ENCODE results near the gene ENSA. TPM values are rescaled to one million over a fixed set of nuclear protein-coding genes. Genes with fewer than 3 reads are reported as not detected.
"Not testable (repeated sequence)": the region's sequence is repeated elsewhere in the genome, so short reads cannot be mapped to it uniquely, and the experiment has no call there.

Gene ENSA
- total RNA-seq, 1 experiment from 2014 or later, result 194 TPM

DNA sequence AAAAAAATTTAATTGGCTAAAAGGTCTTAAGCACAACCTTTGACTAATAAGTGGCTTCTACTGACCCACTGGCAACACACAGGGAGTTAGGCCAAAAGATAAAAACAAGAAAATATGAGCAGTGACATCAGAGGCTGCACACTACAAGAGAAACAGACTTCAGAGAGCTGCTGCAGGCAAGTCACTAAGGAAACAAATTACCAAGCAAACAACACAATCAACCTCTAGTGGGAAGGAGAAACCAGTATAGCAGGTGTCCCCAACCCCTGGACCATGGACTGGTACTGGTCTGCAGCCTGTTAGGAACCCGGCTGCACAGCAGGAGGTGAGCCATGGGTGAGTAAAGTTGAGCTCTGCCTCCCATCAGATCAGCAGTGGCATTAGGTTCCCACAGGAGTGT is 20.8 kb upstream of the ENSA start:
- TF ChIP-seq, protein P1, sequence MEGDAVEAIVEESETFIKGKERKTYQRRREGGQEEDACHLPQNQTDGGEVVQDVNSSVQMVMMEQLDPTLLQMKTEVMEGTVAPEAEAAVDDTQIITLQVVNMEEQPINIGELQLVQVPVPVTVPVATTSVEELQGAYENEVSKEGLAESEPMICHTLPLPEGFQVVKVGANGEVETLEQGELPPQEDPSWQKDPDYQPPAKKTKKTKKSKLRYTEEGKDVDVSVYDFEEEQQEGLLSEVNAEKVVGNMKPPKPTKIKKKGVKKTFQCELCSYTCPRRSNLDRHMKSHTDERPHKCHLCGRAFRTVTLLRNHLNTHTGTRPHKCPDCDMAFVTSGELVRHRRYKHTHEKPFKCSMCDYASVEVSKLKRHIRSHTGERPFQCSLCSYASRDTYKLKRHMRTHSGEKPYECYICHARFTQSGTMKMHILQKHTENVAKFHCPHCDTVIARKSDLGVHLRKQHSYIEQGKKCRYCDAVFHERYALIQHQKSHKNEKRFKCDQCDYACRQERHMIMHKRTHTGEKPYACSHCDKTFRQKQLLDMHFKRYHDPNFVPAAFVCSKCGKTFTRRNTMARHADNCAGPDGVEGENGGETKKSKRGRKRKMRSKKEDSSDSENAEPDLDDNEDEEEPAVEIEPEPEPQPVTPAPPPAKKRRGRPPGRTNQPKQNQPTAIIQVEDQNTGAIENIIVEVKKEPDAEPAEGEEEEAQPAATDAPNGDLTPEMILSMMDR (conservative IDR thresholded peaks at IDR 0.05; ENCODE audit: low read depth, low read length), result no peak
- no peak for TF ChIP-seq EZH2 (IDR thresholded peaks at IDR 0.05; ENCODE audit: low read length, unreplicated experiment)
- TF ChIP-seq EZH2phosphoT487 (IDR thresholded peaks at IDR 0.05; ENCODE audit: borderline replicate concordance, low read length), result no peak
- CTCF ChIA-PET, result no interaction called here
- Histone ChIP-seq H3K9ac (ENCODE audit: low read length) (no peak overlapping the region), H3K27ac (ENCODE audit: low read length) (peak overlapping the region; percentile 68), H3K9me3 (ENCODE audit: low read length) (no peaks in the 10 kb centered on the region), H4K20me1 (ENCODE audit: low read length) (no peaks in the 10 kb centered on the region), H3K36me3 (ENCODE audit: low read depth, low read length) (peaks cover 21% of the 10 kb centered on the region), H3K4me3 (ENCODE audit: low read length) (no peak overlapping the region), H3K9me2 (replicated peaks; ENCODE audit: low read length) (no peaks in the 10 kb centered on the region), H3F3A (ENCODE audit: low read length, unreplicated experiment) (no peaks in the 10 kb centered on the region), H3K4me2 (ENCODE audit: low read length) (no peak overlapping the region), H2AFZ (ENCODE audit: low read length) (no peak overlapping the region), H3K79me2 (ENCODE audit: low read length) (no peaks in the 10 kb centered on the region), H3K4me1 (ENCODE audit: insufficient read depth, low read length) (peaks cover 7% of the 10 kb centered on the region; the same call in 1 of the 2 replicates), H3K27me3 (ENCODE audit: low read length) (no peaks in the 10 kb centered on the region)
- POLR2A ChIA-PET (ENCODE audit: unreplicated experiment), result interaction anchor here (0.7 to 1.2 kb wide), 2 partner anchors 20 to 88 kb away, joined by 4 to 5 read pairs; partner anchors contain the start of gene ENSA
- no TSS peak for BruUV-seq (replicated peaks)
- intact Hi-C loops (cut with micrococcal nuclease), result no loop called here
- DNase-seq, result peak; percentile 66
- ATAC-seq, result peak; percentile 71

DNA sequence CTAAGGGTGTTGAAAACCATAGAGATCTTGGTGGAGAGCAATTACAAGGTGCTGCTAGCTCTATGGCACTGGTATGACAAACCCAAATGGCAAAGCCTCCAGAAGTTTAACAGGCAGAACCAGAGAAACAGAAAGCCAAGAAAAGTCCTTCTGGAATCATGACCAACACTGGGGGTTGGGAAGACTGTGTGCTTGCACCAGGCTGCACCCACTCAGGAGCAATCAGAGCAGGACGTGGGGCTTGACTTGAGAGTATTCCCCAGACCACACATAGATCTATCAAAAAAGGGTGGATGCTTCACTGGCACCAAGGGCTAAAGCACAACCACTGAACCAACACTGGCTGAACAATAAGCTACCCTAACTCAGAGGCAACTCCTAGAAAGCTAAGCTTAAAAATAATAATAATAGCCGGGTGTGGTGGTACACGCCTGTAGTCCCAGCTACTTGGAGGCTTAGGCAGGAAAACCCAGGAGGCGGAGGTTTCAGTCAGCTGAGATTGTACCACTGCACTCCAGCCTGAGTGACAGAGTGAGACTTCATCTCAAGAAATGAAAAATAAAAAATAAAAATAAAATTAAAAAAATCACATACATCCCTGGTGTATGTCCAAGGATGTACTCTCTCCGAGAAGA is 20.1 kb upstream of the ENSA start:
- Histone ChIP-seq H3K9me3 (ENCODE audit: low read length) (no peaks in the 10 kb centered on the region), H3K4me1 (ENCODE audit: insufficient read depth, low read length) (peaks cover 7% of the 10 kb centered on the region; the same call in 1 of the 2 replicates), H4K20me1 (ENCODE audit: low read length) (no peaks in the 10 kb centered on the region), H3K4me3 (ENCODE audit: low read length) (no peak overlapping the region), H3F3A (ENCODE audit: low read length, unreplicated experiment) (no peaks in the 10 kb centered on the region), H3K9ac (ENCODE audit: low read length) (no peak overlapping the region), H3K79me2 (ENCODE audit: low read length) (no peaks in the 10 kb centered on the region), H3K9me2 (replicated peaks; ENCODE audit: low read length) (no peaks in the 10 kb centered on the region), H3K27me3 (ENCODE audit: low read length) (no peaks in the 10 kb centered on the region), H3K36me3 (ENCODE audit: low read depth, low read length) (peaks cover 21% of the 10 kb centered on the region), H3K27ac (ENCODE audit: low read length) (peak overlapping the region; percentile 41), H2AFZ (ENCODE audit: low read length) (no peak overlapping the region), H3K4me2 (ENCODE audit: low read length) (no peak overlapping the region)
- BruUV-seq (replicated peaks), result no TSS peak
- ChIA-PET CTCF (no interaction called here), POLR2A (ENCODE audit: unreplicated experiment) (interaction anchor here (1.2 kb wide), 1 partner anchor 20 kb away, joined by 5 read pairs; the partner anchor contains the start of gene ENSA)
- DNase-seq (no peak), ATAC-seq (no peak)
- no peak for TF ChIP-seq EZH2phosphoT487 (IDR thresholded peaks at IDR 0.05; ENCODE audit: borderline replicate concordance, low read length)
- TF ChIP-seq, protein P1 (conservative IDR thresholded peaks at IDR 0.05; ENCODE audit: low read depth, low read length), result no peak
- no peak for TF ChIP-seq EZH2 (IDR thresholded peaks at IDR 0.05; ENCODE audit: low read length, unreplicated experiment)
- intact Hi-C loops (cut with micrococcal nuclease), result no loop called here

DNA sequence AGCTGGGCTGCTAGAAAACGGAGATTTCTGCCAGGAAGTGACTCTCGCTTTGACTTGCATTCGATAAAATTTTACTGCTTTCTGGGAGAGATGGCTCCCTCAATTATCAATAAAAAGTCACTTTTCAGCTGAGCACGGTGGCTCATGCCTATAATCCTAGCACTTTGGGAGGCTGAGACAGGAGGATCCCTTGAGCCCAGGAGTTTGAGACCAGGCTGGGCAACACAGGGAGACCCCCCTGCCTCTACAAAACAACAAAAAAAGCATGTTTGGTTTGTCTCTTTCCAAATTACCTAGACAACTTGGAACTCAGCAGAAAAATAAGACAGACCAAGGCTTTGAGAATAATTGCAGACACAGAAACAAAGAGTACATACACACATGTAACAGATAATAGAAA is 12.9 kb upstream of the ENSA start:
- Histone ChIP-seq H3K4me2 (ENCODE audit: low read length) (no peak overlapping the region), H3K9me2 (replicated peaks; ENCODE audit: low read length) (no peaks in the 10 kb centered on the region), H3K4me1 (ENCODE audit: insufficient read depth, low read length) (no peaks in the 10 kb centered on the region), H3K27me3 (ENCODE audit: low read length) (no peaks in the 10 kb centered on the region), H4K20me1 (ENCODE audit: low read length) (no peaks in the 10 kb centered on the region), H2AFZ (ENCODE audit: low read length) (no peak overlapping the region), H3F3A (ENCODE audit: low read length, unreplicated experiment) (no peaks in the 10 kb centered on the region), H3K9ac (ENCODE audit: low read length) (no peak overlapping the region), H3K9me3 (ENCODE audit: low read length) (no peaks in the 10 kb centered on the region), H3K79me2 (ENCODE audit: low read length) (no peaks in the 10 kb centered on the region), H3K36me3 (ENCODE audit: low read depth, low read length) (0 out of 2 replicates have a peak, but pooled peaks cover 3% of the 10 kb centered on the region), H3K27ac (ENCODE audit: low read length) (no peak overlapping the region), H3K4me3 (ENCODE audit: low read length) (no peak overlapping the region)
- DNase-seq (no peak), ATAC-seq (no peak)
- no TSS peak for BruUV-seq (replicated peaks)
- TF ChIP-seq, protein P1 (conservative IDR thresholded peaks at IDR 0.05; ENCODE audit: low read depth, low read length), result no peak
- TF ChIP-seq EZH2 (IDR thresholded peaks at IDR 0.05; ENCODE audit: low read length, unreplicated experiment) (no peak), EZH2phosphoT487 (IDR thresholded peaks at IDR 0.05; ENCODE audit: borderline replicate concordance, low read length) (no peak)
- POLR2A ChIA-PET (ENCODE audit: unreplicated experiment), result no interaction called here
- intact Hi-C loops (cut with micrococcal nuclease), result no loop called here
- CTCF ChIA-PET, result no interaction called here

DNA sequence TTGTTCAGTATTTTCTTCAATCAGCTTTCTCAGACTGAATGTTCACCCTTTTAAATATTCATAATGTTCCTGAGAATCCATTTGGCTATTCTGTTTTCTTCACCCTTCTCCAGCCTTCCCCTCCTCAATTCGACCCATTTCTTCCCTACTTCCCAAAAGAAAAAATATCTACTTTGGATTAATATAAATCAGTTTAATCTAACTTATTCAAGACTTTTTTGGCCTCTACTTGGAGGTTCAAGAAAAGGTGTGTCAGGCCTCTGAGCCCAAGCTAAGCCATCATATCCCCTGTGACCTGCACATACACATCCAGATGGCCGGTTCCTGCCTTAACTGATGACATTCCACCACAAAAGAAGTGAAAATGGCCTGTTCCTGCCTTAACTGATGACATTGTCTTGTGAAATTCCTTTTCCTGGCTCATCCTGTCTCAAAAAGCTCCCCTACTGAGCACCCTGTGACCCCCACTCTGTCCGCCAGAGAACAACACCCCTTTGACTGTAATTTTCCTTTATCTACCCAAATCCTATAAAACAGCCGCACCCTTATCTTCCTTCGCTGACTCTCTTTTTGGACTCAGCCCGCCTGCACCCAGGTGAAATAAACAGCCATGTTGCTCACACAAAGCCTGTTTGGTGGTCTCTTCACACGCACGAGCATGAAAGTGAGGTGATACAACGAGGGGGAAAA is 11.9 kb upstream of the ENSA start:
- H3K36me3 ChIP-seq (ENCODE audit: low read depth, low read length); H3K4me2 ChIP-seq (ENCODE audit: low read length); H3K9me2 ChIP-seq (replicated peaks; ENCODE audit: low read length); H3K27me3 ChIP-seq (ENCODE audit: low read length); H3K4me3 ChIP-seq (ENCODE audit: low read length); ATAC-seq; H2AFZ ChIP-seq (ENCODE audit: low read length); intact Hi-C loops (cut with micrococcal nuclease); DNase-seq; H3K27ac ChIP-seq (ENCODE audit: low read length); H3K9me3 ChIP-seq (ENCODE audit: low read length); BruUV-seq (replicated peaks); H3F3A ChIP-seq (ENCODE audit: low read length, unreplicated experiment); H3K79me2 ChIP-seq (ENCODE audit: low read length); H3K9ac ChIP-seq (ENCODE audit: low read length); H4K20me1 ChIP-seq (ENCODE audit: low read length); CTCF ChIA-PET; H3K4me1 ChIP-seq (ENCODE audit: insufficient read depth, low read length); POLR2A ChIA-PET (ENCODE audit: unreplicated experiment): not testable (repeated sequence)
